ENCODE results near the gene MEAK7. TPM values are rescaled to one million over a fixed set of nuclear protein-coding genes. Genes with fewer than 3 reads are reported as not detected.

MEAK7 gene
- total RNA-seq, 3 donors from 2014 or later = 2.2 to 2.7 (median 2.4) TPM

GRCh38 chr16:84498859-84499620 is 5.4 kb downstream of the MEAK7 start:
- no peaks in the 10 kb centered on the region for H3K27me3 Mint-ChIP-seq (ENCODE audit: low read depth)
- ATAC-seq (no peak), DNase-seq (no peak)
- H3K4me3 Mint-ChIP-seq = no peak overlapping the region
- H3K36me3 Mint-ChIP-seq (ENCODE audit: insufficient read depth) = peaks cover 20% of the 10 kb centered on the region
- H3K4me1 Mint-ChIP-seq (ENCODE audit: low read depth) = peaks cover 10% of the 10 kb centered on the region
- no peaks in the 10 kb centered on the region for H3K9me3 Mint-ChIP-seq

- peaks cover 2% of the 10 kb centered on the region for H3K9me3 Mint-ChIP-seq
- ATAC-seq (no peak), DNase-seq (no peak)
- H3K27me3 Mint-ChIP-seq (ENCODE audit: low read depth) = no peaks in the 10 kb centered on the region
- H3K36me3 Mint-ChIP-seq (ENCODE audit: insufficient read depth) = peaks cover 21% of the 10 kb centered on the region
- H3K4me1 Mint-ChIP-seq (ENCODE audit: low read depth) = peaks cover 3% of the 10 kb centered on the region
- H3K4me3 Mint-ChIP-seq = no peak overlapping the region
Measured at GRCh38 chr16:84498223-84498610, 6.2 kb downstream of the MEAK7 start.

- peaks cover 26% of the 10 kb centered on the region for H3K36me3 Mint-ChIP-seq (ENCODE audit: insufficient read depth)
- no peaks in the 10 kb centered on the region for H3K27me3 Mint-ChIP-seq (ENCODE audit: low read depth)
- peaks cover under 1% of the 10 kb centered on the region for H3K4me1 Mint-ChIP-seq (ENCODE audit: low read depth)
- no peak for ATAC-seq
- H3K4me3 Mint-ChIP-seq = no peak overlapping the region
- peaks cover 6% of the 10 kb centered on the region for H3K9me3 Mint-ChIP-seq
- no peak for DNase-seq
Measured at GRCh38 chr16:84497418-84498222, 6.8 kb downstream of the MEAK7 start.

GRCh38 chr16:84496991-84497390 is 7.5 kb downstream of the MEAK7 start:
- no peak for DNase-seq
- Mint-ChIP-seq H3K27me3 (ENCODE audit: low read depth) (no peaks in the 10 kb centered on the region), H3K4me1 (ENCODE audit: low read depth) (no peaks in the 10 kb centered on the region), H3K9me3 (peaks cover 6% of the 10 kb centered on the region), H3K36me3 (ENCODE audit: insufficient read depth) (peaks cover 26% of the 10 kb centered on the region), H3K4me3 (no peak overlapping the region)
- ATAC-seq = no peak

GRCh38 chr16:84495506-84495905 is 9.0 kb downstream of the MEAK7 start:
- Mint-ChIP-seq H3K4me3 (no peak overlapping the region), H3K36me3 (ENCODE audit: insufficient read depth) (peaks cover 30% of the 10 kb centered on the region)

GRCh38 chr16:84489131-84489530 is 15.3 kb downstream of the MEAK7 start:
- Mint-ChIP-seq H3K4me3 (no peak overlapping the region), H3K27me3 (ENCODE audit: low read depth) (no peaks in the 10 kb centered on the region), H3K9me3 (peaks cover 6% of the 10 kb centered on the region), H3K36me3 (ENCODE audit: insufficient read depth) (peaks cover 23% of the 10 kb centered on the region), H3K4me1 (ENCODE audit: low read depth) (no peaks in the 10 kb centered on the region)
- DNase-seq = no peak
- ATAC-seq = no peak

More at GRCh38 chr16:84495506-84495905, 9.0 kb downstream of the MEAK7 start:
- H3K27me3 Mint-ChIP-seq (ENCODE audit: low read depth) = no peaks in the 10 kb centered on the region
- ATAC-seq = no peak
- peaks cover 6% of the 10 kb centered on the region for H3K9me3 Mint-ChIP-seq
- no peaks in the 10 kb centered on the region for H3K4me1 Mint-ChIP-seq (ENCODE audit: low read depth)
- DNase-seq = no peak

- no peaks in the 10 kb centered on the region for H3K27me3 Mint-ChIP-seq (ENCODE audit: low read depth)
- no peaks in the 10 kb centered on the region for H3K9me3 Mint-ChIP-seq
- ATAC-seq = no peak
- no peaks in the 10 kb centered on the region for H3K4me1 Mint-ChIP-seq (ENCODE audit: low read depth)
- DNase-seq = no peak
- no peak overlapping the region for H3K4me3 Mint-ChIP-seq
- H3K36me3 Mint-ChIP-seq (ENCODE audit: insufficient read depth) = peaks cover 18% of the 10 kb centered on the region
Measured at GRCh38 chr16:84487358-84487757, 17.1 kb downstream of the MEAK7 start.

- no peak for ATAC-seq
- Mint-ChIP-seq H3K4me3 (no peak overlapping the region), H3K9me3 (no peaks in the 10 kb centered on the region)
Measured at GRCh38 chr16:84486551-84487235, 17.8 kb downstream of the MEAK7 start.

GRCh38 chr16:84486126-84486525 is 18.3 kb downstream of the MEAK7 start:
- DNase-seq = no peak
- H3K27me3 Mint-ChIP-seq (ENCODE audit: low read depth) = no peaks in the 10 kb centered on the region
- H3K4me1 Mint-ChIP-seq (ENCODE audit: low read depth) = no peaks in the 10 kb centered on the region
- no peak for ATAC-seq
- no peaks in the 10 kb centered on the region for H3K9me3 Mint-ChIP-seq
- H3K4me3 Mint-ChIP-seq = no peak overlapping the region
- H3K36me3 Mint-ChIP-seq (ENCODE audit: insufficient read depth) = peaks cover 18% of the 10 kb centered on the region

More at GRCh38 chr16:84486551-84487235, 17.8 kb downstream of the MEAK7 start:
- no peaks in the 10 kb centered on the region for H3K27me3 Mint-ChIP-seq (ENCODE audit: low read depth)
- peaks cover 18% of the 10 kb centered on the region for H3K36me3 Mint-ChIP-seq (ENCODE audit: insufficient read depth)
- no peak for DNase-seq
- no peaks in the 10 kb centered on the region for H3K4me1 Mint-ChIP-seq (ENCODE audit: low read depth)

GRCh38 chr16:84485255-84486010 is 19.0 kb downstream of the MEAK7 start:
- H3K27me3 Mint-ChIP-seq (ENCODE audit: low read depth) = no peaks in the 10 kb centered on the region
- ATAC-seq = no peak

GRCh38 chr16:84484579-84485254 is 19.7 kb downstream of the MEAK7 start:
- Mint-ChIP-seq H3K9me3 (no peaks in the 10 kb centered on the region), H3K4me1 (ENCODE audit: low read depth) (no peaks in the 10 kb centered on the region), H3K27me3 (ENCODE audit: low read depth) (no peaks in the 10 kb centered on the region), H3K4me3 (no peak overlapping the region), H3K36me3 (ENCODE audit: insufficient read depth) (peaks cover 13% of the 10 kb centered on the region)
- no peak for DNase-seq
- no peak for ATAC-seq

More at GRCh38 chr16:84485255-84486010, 19.0 kb downstream of the MEAK7 start:
- H3K9me3 Mint-ChIP-seq = no peaks in the 10 kb centered on the region
- DNase-seq = no peak
- H3K4me3 Mint-ChIP-seq = no peak overlapping the region
- peaks cover 13% of the 10 kb centered on the region for H3K36me3 Mint-ChIP-seq (ENCODE audit: insufficient read depth)
- no peaks in the 10 kb centered on the region for H3K4me1 Mint-ChIP-seq (ENCODE audit: low read depth)

GRCh38 chr16:84483882-84484565 is 20.4 kb downstream of the MEAK7 start:
- ATAC-seq = no peak
- Mint-ChIP-seq H3K4me3 (no peak overlapping the region), H3K27me3 (ENCODE audit: low read depth) (no peaks in the 10 kb centered on the region), H3K36me3 (ENCODE audit: insufficient read depth) (peaks cover 10% of the 10 kb centered on the region), H3K9me3 (no peaks in the 10 kb centered on the region), H3K4me1 (ENCODE audit: low read depth) (no peaks in the 10 kb centered on the region)
- no peak for DNase-seq

Measured in activated T-cell treated with anti-CD3 and anti-CD28 coated beads, Interleukin-2, amount 50 U/mL, for 4 hours (primary cell).